ENCODE measurements around the gene PRIMA1. TPM values are rescaled to one million over a fixed set of nuclear protein-coding genes. Genes with fewer than 3 reads are reported as not detected.

PRIMA1 gene
- total RNA-seq, 2 donors from 2014 or later, result 2.3 to 3.5 TPM

DNA sequence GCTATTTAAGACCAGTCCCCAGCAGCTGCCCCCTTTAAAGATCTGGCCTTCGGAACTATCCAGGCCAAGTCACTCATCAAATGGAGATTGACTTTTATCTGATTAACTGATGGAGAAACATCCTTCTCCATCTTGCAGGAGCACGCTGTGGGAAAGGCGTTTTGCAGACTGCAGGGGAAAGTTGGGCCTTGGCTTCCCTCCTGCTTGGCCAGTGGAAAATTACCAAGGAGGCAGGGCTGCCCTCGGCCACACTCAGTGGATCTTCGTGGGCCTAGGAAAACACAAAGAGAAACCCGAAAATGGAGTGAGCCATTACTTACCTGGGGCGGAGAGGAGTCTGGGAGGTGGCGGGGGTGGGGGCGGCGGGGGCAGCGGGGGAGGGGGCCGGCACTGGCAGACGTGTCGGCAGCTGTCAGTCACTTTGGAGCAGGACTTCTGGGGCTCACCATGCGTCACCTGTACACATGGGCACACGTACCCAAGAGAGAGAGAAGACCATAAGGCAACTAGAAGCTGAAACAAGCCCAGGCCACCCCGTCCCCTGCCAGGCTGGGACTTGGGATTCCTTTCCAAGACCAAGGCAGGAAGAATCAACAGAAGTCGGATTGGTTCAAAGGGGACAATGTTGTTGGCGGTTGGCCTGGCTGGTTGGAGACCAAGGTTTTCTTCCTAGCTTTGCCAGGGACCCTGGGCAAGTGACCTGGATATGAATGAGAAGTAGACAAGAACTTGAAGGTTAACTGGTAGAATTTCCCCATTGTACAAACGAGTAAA, 9.2 kb downstream of the PRIMA1 start:
- Histone ChIP-seq H3K36me3 (peaks cover 3% of the 10 kb centered on the region), H3K27ac (peak overlapping the region; percentile 50 to 59), H3K9me3 (no peaks in the 10 kb centered on the region), H3K27me3 (replicated peaks; ENCODE audit: insufficient read depth) (no peaks in the 10 kb centered on the region), H3K4me1 (ENCODE audit: control insufficient read depth in 1 of 2, low read depth in 2 of 2) (peaks cover 0 to 9% of the 10 kb centered on the region in 2 donors), H3K4me3 (no peak overlapping the region)
- no peak for ATAC-seq (ENCODE audit: insufficient number of reproducible peaks, low FRiP score, low read depth)
- no peak for DNase-seq (ENCODE audit: low spot score)
- TF ChIP-seq, protein P1, sequence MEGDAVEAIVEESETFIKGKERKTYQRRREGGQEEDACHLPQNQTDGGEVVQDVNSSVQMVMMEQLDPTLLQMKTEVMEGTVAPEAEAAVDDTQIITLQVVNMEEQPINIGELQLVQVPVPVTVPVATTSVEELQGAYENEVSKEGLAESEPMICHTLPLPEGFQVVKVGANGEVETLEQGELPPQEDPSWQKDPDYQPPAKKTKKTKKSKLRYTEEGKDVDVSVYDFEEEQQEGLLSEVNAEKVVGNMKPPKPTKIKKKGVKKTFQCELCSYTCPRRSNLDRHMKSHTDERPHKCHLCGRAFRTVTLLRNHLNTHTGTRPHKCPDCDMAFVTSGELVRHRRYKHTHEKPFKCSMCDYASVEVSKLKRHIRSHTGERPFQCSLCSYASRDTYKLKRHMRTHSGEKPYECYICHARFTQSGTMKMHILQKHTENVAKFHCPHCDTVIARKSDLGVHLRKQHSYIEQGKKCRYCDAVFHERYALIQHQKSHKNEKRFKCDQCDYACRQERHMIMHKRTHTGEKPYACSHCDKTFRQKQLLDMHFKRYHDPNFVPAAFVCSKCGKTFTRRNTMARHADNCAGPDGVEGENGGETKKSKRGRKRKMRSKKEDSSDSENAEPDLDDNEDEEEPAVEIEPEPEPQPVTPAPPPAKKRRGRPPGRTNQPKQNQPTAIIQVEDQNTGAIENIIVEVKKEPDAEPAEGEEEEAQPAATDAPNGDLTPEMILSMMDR (IDR thresholded peaks at IDR 0.05), result no peak

DNA sequence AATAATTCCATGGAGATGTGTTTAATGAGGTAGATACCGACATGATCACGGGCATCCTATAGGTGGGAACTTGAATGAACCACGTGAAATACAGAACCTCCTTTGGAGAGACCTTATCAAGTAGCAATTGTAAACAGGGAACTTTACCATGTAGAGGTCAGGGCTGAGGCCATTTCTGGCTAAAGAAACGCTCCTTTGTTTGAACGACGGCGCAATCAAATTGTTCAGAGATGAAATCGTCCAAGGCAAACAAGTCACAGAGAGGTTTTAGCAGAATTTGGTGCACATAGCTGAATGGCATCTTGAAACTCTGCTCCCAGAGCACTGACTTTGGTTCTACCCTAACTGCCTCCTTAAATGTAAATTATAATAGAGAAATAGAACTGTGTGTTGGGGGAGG, 9.8 kb downstream of the PRIMA1 start:
- TF ChIP-seq, protein P1 (IDR thresholded peaks at IDR 0.05), result no peak
- Histone ChIP-seq H3K4me3 (no peak overlapping the region), H3K27me3 (replicated peaks; ENCODE audit: insufficient read depth) (no peaks in the 10 kb centered on the region), H3K36me3 (peaks cover 3% of the 10 kb centered on the region), H3K4me1 (ENCODE audit: control insufficient read depth in 1 of 2, low read depth in 2 of 2) (peaks cover 0 to 9% of the 10 kb centered on the region in 2 donors), H3K27ac (peak overlapping the region; percentile 0 to 12), H3K9me3 (no peaks in the 10 kb centered on the region)
- no peak for DNase-seq (ENCODE audit: low spot score)
- no peak for ATAC-seq (ENCODE audit: insufficient number of reproducible peaks, low FRiP score, low read depth)

DNA sequence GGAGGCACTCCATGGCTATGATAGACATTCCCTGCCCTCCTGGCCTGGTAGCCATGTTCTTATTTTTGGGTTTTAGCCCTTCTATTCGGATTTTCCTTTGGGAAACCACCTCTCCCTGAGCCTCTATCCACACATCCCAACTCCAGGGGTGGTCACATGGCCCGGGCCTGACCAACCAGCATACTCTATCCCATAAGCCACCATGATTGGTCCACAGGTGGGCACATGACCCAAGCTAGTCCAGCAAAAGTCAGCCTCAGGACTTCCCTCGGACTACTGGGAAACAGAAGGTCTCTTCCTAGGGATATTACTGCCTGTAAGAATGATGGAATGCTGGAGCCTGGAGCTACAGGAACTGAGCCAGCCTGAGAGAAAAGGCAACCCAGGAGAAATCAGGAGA, 12.5 kb downstream of the PRIMA1 start:
- Histone ChIP-seq H3K4me3 (no peak overlapping the region), H3K4me1 (ENCODE audit: control insufficient read depth in 1 of 2, low read depth in 2 of 2) (peaks cover 5 to 23% of the 10 kb centered on the region in 2 donors), H3K27me3 (replicated peaks; ENCODE audit: insufficient read depth) (no peaks in the 10 kb centered on the region), H3K27ac (peak overlapping the region in 1 of 2 donors; percentile 2), H3K36me3 (peaks cover 3% of the 10 kb centered on the region), H3K9me3 (no peaks in the 10 kb centered on the region)
- ATAC-seq (ENCODE audit: insufficient number of reproducible peaks, low FRiP score, low read depth) (no peak), DNase-seq (ENCODE audit: low spot score) (no peak)
- TF ChIP-seq, protein P1 (IDR thresholded peaks at IDR 0.05), result no peak

DNA sequence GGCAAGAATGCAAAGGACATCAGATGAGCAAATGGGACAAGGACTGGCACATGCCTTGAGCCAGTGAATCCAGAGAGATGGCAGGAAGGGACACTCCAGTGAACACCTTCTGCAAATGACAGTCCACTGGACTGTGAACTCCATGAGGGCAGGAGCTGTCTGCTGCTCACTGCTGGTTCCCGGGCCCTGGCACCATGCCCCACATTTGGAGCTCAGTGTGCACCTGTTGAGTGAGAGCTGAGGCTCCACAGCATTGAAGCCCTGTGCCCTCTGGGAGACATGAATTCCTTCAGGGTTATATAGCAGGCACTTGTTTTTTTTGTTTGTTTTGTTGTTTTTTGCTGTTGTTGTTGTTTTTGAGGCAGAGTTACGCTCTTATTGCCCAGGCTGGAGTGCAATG, 13.1 kb downstream of the PRIMA1 start:
- H3K36me3 ChIP-seq, result peaks cover 3% of the 10 kb centered on the region
- no peak overlapping the region for H3K4me3 ChIP-seq
- no peaks in the 10 kb centered on the region for H3K9me3 ChIP-seq
- H3K27me3 ChIP-seq (replicated peaks; ENCODE audit: insufficient read depth), result no peaks in the 10 kb centered on the region
- H3K27ac ChIP-seq, result no peak overlapping the region
- H3K4me1 ChIP-seq (ENCODE audit: control insufficient read depth in 1 of 2, low read depth in 2 of 2), result peaks cover 5 to 23% of the 10 kb centered on the region in 2 donors
- no peak for ATAC-seq (ENCODE audit: insufficient number of reproducible peaks, low FRiP score, low read depth)
- TF ChIP-seq, protein P1 (IDR thresholded peaks at IDR 0.05), result no peak
- no peak for DNase-seq (ENCODE audit: low spot score)

DNA sequence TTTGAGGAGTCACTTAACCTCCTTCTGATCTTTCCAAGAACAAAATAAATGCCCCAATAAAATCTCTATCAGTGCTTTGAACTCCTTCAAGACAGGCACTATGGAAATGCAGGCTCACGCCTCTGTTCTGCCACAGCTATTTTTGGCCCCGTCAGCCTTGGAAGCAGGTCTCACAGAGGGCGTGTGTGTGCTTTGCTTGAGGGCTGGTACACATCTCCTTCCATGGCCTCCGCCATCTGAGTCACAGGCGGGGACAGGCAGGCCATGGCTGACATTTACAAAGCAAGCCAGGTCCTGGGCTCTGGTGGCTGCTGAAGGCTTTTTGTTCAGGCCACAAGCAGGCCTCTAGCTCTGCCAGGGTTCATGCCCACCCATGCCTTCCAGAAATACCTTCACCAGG, 16.0 kb downstream of the PRIMA1 start:
- TF ChIP-seq, protein P1 (IDR thresholded peaks at IDR 0.05), result no peak
- Histone ChIP-seq H3K9me3 (no peaks in the 10 kb centered on the region), H3K4me1 (ENCODE audit: control insufficient read depth in 1 of 2, low read depth in 2 of 2) (peaks cover 5 to 14% of the 10 kb centered on the region in 2 donors), H3K4me3 (no peak overlapping the region), H3K27me3 (replicated peaks; ENCODE audit: insufficient read depth) (no peaks in the 10 kb centered on the region), H3K27ac (peak overlapping the region; percentile 33 to 57), H3K36me3 (no peaks in the 10 kb centered on the region)
- DNase-seq (ENCODE audit: low spot score), result no peak
- no peak for ATAC-seq (ENCODE audit: insufficient number of reproducible peaks, low FRiP score, low read depth)

All from thoracic aorta (tissue), 2 donors.